A549 treated with AZD2906 at 1 μM for 4 hours (cell line): Measurements from ENCODE around the gene PYGM. TPM values are rescaled to one million over a fixed set of nuclear protein-coding genes. Genes with fewer than 3 reads are reported as not detected.

ENCODE experiments used
- total RNA-seq: library from RNA; stranded (reverse); fragments of 200-300 nt; extraction: Qiagen RNA extraction; gene quantifications from 5 replicates; pipeline ENCODE4 v1.2.3, GENCODE V29; 2022

PYGM gene
- total RNA-seq, result 0.23 to 0.52 TPM (median 0.27 TPM) in 5 replicates

GRCh38 chr11:64759722-64760719, at the start of gene PYGM:
Gene PYGM (minus strand): TSS chr11:64759974. CDS start chr11:64759898, 76 bp downstream.

GRCh38 chr11:64803158-64803845, 43.5 kb upstream of the PYGM start, which contains the start of gene MAP4K2:
Gene MAP4K2 (minus strand): TSS chr11:64803214. CDS start chr11:64803149, 65 bp downstream.

GRCh38 chr11:64778473-64779298, 18.9 kb upstream of the PYGM start, which contains the start of gene SF1:
Gene SF1 (minus strand): TSS chr11:64778542. CDS start chr11:64778392, 150 bp downstream.

GRCh38 chr11:64743591-64744543, 15.9 kb downstream of the PYGM start, which contains the start of gene RASGRP2:
Gene RASGRP2 (minus strand): TSS chr11:64744142. CDS start chr11:64742866, 1,276 bp downstream.

GRCh38 chr11:64723117-64723906, 36.5 kb downstream of the PYGM start, which contains the start of gene NRXN2:
Gene NRXN2 (minus strand): TSS chr11:64723197. CDS start chr11:64713699, 9,498 bp downstream.

Other genes starting within 250 kb of the PYGM start
- 0.09 to 0.10 TPM in 2 of 5 replicates, not detected in the others for gene SLC22A11, start 204.0 kb downstream of the PYGM start, total RNA-seq
- gene SLC22A12, start 168.8 kb downstream of the PYGM start, total RNA-seq, result not detected in 5 replicates
- 0.15 to 0.28 TPM (median 0.24 TPM) in 5 replicates for gene NRXN2, start 36.8 kb downstream of the PYGM start, total RNA-seq
- 0.94 to 2.3 TPM (median 2.0 TPM) in 5 replicates for gene RASGRP2, start 15.8 kb downstream of the PYGM start, total RNA-seq
- 146 to 212 TPM (median 156 TPM) in 5 replicates for gene SF1, start 18.6 kb upstream of the PYGM start, total RNA-seq
- gene MAP4K2, start 43.2 kb upstream of the PYGM start, total RNA-seq, result 5.3 to 8.8 TPM (median 8.4 TPM) in 5 replicates
- gene MEN1, start 50.6 kb upstream of the PYGM start, total RNA-seq, result 28.8 to 40.9 TPM (median 38.1 TPM) in 5 replicates
- 1.3 to 1.8 TPM (median 1.5 TPM) in 5 replicates for gene CDC42BPG, start 84.7 kb upstream of the PYGM start, total RNA-seq
- 94.8 to 121 TPM (median 111 TPM) in 5 replicates for gene EHD1, start 118.6 kb upstream of the PYGM start, total RNA-seq
- 13.7 to 22.4 TPM (median 20.9 TPM) in 5 replicates for gene ATG2A, start 157.2 kb upstream of the PYGM start, total RNA-seq
- gene PPP2R5B, start 164.7 kb upstream of the PYGM start, total RNA-seq, result 3.4 to 5.3 TPM (median 4.5 TPM) in 5 replicates
- gene GPHA2, start 175.9 kb upstream of the PYGM start, total RNA-seq, result not detected in 5 replicates
- gene MAJIN, start 212.1 kb upstream of the PYGM start, total RNA-seq, result not detected in 5 replicates
- gene BATF2, start 237.0 kb upstream of the PYGM start, total RNA-seq, result 0.58 to 0.79 TPM (median 0.63 TPM) in 5 replicates